ENCODE results near the gene DNA2.

- no peak for TF ChIP-seq YY1 (IDR thresholded peaks at IDR 0.05; ENCODE audit: insufficient read depth, insufficient read length)
- no peak for TF ChIP-seq ZNF274 (IDR thresholded peaks at IDR 0.05; ENCODE audit: low read depth, low read length)
These were observed 68.1 kb downstream of the DNA2 start for GRCh38 chr10:68403701-68404100.
